Measurements from ENCODE around the gene MPST.

DNA sequence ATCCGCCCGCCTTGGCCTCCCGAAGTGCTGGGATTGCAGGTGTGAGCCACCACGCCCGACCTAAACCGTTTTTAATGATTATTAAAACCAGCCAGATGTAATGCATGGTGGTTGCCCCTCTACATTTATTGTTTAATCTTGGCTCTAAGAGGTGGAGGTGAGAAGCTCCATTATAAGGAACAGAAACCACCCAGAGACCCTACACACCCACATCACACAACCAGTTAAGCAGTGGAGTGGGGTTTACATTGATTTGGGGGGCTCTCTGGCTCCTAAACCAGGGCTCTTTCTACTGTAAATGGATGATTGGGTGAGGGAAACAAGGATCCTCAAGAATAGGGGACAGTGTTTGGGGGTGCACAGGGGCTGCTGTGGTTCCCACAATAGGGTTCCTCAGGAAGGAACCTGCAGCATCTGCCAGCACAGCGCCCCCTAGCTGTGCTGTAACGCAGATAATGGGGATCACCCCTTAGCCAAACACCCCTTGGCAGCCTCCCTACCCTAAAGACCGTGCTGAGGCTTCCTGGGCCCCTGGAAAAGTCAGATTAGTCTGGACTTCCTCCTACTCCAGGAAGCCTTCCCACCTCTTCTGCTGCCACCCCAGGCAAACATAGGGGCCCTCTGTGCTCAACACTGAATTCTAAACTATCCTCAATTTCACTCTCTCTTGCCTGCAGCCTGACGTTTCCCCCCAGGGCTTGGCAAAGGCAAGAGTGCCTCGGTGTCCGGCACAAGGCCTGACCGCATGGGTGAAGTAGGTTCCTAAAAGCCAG is 2.4 kb downstream of the MPST start:
- no peak for TF ChIP-seq EZH2 (IDR thresholded peaks at IDR 0.05)
- TF ChIP-seq FOXP2 (optimal IDR thresholded peaks at IDR 0.05; ENCODE audit: control extremely low read depth, extremely low read length, insufficient read depth): no peak
- TF ChIP-seq POLR2AphosphoS5 (IDR thresholded peaks at IDR 0.05; ENCODE audit: borderline replicate concordance, low read depth, low read length): no peak

Measured in SK-N-MC (cell line).